Mucosa of gallbladder (tissue), 1 donor: ENCODE results near the gene SLC19A1. TPM values are rescaled to one million over a fixed set of nuclear protein-coding genes. Genes with fewer than 3 reads are reported as not detected.

Experiments used
- DNase-seq: peaks from one replicate; pipeline ENCODE4 v3.0.0-alpha.2; 2020; ENCODE audit warnings: low spot score
- total RNA-seq: library from RNA; stranded (reverse); gene quantifications from one replicate; pipeline ENCODE4 v1.2.1, GENCODE V29; 2021
- donor health status: DM: no; HTN: no; CAD: no.

The SLC19A1 gene
- total RNA-seq, 1 donor from 2014 or later, result 7.0 TPM

DNA sequence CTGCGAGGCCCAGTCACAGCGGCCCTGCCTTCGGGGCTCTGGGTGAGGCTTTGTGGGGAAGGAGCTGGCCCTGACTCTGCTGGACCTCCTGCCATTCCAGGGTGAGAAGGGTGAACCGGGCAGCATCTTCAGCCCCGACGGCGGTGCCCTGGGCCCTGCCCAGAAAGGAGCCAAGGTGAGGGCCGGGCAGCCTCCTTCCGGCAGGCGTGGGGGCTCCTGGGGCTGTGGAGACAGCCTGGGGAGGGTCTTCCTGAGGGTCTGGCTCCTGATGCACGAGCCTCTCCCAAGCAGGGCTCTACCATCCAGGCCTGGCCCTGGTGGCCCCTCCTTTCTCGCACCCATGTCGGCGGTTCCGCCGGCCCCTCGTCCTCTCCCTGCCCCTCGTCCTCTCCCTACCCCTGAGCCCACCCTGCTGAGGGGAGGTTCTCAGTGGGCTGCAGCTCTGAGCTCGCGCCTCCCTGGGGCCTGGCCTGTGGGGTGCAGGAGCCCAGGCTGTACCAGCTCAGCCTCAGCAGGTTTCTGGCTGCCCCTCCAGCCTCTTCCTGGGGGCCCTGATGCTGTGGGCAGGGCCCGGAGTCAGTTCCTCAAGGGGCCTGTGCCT lies 48.7 kb downstream of the SLC19A1 start:
- no peak for DNase-seq

DNA sequence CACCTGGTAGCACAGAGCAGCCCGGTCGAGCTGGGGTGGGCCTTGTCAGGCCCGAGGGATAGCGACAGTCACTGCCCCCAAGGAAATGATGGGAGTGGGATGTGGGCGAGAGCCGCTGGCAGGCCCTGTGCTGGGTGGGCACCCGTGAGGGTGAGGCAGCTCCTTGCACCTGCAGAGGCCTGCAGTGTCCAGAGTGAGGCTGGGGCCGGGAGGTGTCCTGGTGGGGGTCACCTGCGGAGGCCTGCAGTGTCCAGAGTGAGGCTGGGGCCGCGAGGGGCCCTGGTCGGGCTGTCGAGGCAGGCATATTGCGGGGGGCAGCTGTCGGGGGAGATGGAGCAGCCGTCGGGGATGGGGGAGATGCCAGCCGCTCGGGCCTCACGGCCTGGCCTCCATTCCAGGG lies 49.5 kb downstream of the SLC19A1 start:
- no peak for DNase-seq

DNA sequence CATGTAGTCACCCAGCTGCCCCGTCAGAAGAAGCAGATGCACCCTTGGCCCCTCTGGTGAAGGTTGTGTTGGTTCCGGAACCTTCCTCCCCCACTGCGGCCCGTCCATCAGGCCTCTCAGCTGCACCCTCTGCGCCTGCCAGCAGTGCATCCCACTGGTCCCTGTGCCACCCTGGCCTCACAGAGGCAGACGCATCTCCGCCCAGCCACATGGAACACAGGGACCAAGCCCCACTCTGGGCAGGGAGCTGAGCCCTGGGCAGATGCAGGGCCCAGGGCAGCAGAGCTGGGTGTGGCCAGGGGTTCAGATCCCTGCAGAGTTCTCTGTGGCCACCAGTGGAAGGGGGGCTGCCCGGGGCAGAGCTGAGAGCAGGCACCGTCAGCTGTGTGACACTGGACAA lies 50.6 kb downstream of the SLC19A1 start:
- DNase-seq, result no peak

DNA sequence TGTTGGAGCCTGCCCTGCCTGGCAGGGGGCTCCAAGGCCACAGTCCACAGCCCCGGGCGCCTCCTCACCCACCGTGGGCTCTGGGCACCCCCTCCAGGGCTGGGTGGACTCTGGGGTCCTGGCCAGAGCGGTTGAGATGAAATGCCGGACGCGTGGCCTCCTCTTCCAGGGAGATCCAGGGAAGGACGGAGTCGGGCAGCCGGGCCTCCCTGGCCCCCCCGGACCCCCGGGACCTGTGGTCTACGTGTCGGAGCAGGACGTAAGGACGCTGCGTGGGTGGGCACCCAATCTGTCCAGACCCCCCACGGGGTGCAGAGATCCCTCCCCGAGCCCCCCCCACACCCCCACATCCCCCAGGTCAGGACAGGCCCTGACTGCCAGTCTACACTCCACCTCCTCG lies 51.2 kb downstream of the SLC19A1 start:
- no peak for DNase-seq

DNA sequence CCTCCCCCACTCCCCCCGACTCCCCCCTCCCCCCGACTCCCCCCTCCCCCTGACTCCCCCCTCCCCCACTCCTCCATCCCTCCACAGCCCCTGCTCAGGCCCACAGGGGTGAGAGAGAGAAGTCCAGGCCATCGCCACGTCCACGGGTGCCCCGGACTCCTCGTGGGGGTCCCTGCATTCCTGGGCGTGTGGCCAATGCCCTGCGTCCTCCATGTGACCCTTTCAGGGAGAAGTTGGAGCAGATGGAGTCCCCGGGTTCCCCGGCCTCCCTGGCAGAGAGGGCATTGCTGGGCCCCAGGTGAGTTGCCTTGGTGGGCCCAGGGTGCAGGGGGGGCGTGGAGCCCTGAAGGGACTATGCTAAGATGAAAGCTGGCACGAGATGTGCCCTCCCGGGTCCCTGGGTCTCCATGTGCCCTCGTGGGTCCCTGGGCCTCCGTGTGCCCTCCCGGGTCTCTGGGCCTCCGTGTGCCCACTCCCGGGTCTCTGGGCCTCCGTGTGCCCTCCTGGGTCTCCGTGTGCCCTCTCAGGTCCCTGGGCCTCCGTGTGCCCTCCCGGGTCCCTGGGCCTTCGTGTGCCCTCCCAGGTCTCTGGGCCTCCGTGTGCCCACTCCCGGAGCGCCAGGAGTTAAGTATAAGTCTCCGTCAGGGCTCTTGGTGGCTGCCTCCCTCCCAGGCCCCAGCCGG lies 52.0 kb downstream of the SLC19A1 start:
- no peak for DNase-seq

DNA sequence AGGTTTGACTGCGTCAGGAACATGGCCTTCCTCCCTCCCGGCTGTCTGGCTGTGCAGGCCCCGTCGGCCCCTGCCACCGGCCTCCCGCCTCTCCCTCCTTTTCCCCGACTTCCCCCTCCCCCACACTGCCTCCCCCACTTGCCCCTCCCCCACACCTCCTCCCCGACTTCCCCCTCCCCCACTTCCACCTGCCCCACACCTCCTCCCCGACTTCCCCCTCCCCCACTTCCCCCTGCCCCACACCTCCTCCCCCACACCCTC lies 52.6 kb downstream of the SLC19A1 start:
- DNase-seq, result no peak

DNA sequence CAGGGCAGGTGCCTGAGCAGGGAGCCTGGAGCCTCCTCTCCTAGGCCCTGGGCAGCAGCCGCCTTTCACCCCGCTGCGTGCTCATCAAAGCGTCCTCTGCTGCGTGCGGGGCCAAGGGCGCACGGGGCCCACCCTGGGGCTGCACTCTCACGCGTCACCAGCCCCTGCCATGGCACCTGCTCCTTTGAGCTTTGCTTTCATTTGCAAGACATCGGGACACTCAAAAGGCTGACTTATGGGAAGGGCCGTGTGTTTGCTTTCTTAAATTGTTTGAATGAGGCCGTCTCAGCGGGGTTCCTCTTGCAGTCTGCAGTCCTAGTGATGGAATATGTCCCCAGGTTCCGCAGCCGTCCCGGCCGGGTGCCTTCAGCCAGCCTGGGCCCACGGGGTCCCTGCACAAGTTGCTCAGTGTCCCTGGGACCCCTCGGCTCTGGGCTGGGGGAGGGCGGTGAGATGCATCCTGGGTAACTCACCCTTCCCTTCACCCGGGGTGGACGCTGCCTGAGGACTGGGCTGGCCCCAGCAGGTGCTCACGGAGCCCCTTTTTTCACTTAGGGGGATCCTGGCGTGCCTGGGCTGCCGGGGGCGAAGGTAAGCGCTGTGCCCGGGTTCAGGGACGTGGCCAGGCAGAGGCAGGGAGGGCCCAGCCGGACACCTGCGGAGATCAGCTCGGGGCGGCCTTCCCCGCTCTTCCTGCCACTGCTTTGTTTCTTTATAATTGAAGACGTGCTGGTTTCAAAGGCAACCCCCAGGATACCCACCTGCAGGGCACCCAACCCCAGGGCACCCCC lies 53.1 kb downstream of the SLC19A1 start:
- no peak for DNase-seq

DNA sequence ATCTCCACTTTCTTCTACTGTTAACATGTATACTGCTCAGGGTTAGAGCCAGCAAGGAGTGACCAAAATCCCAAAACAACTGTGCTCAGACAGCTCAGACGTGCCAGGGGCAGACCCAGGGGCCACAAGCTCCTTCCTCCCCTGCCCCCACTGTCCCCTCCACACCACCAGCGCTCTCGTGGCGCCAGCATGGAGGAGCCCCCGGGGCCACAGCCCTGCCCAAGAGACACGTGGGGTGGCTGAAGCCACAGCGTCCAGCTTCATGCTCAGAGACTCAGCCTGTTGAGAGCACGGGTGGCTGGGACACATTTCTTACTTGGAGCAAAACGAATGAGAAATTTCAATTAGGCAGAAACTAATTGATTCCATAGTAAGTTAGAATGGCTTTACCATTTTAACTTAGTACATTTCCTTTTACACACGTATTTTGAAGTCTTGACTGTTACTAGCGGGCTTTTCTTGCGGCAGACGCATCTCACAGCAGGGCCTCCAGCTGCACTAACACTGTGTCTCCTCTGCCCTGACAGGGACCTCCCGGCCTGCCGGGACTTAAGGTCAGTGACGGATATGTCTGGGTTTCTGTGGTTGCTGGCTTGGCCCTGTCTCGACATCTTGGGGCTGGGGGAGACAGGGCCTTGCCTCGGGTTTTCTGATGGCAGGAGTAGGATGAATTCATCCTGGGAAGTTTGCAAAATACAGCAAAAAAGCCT lies 54.2 kb downstream of the SLC19A1 start:
- DNase-seq, result no peak

DNA sequence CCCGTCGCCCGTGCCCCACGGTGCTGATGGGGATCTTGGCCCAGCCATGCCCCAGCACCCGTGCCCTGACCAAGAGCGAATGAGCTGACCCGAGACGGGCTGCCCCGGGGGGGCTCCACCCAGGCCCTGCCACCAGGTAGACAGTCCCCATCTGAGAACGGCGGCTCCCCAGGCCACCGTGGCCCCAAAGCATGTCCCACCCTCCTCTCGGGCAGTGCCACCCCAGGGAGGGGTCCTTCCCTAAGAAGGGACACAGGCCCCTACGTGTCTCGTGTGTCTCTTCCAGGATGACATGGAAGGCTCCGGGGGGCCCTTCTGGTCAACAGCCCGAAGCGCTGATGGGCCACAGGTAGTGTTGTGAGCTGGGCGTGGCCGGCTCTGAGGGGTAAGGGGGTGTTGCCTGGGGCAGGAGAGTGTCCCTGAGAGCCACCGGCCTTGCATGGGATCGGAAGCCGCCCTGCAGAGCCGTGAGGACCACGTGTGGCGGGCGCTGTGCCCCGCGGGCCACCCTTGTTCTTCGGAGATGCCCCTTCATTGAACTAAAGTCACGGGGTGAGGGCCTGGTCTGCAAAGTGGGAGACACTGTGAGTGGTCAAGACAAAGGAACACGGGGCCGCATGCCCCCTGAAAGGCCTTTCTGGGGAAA lies 55.0 kb downstream of the SLC19A1 start:
- DNase-seq, result no peak

DNA sequence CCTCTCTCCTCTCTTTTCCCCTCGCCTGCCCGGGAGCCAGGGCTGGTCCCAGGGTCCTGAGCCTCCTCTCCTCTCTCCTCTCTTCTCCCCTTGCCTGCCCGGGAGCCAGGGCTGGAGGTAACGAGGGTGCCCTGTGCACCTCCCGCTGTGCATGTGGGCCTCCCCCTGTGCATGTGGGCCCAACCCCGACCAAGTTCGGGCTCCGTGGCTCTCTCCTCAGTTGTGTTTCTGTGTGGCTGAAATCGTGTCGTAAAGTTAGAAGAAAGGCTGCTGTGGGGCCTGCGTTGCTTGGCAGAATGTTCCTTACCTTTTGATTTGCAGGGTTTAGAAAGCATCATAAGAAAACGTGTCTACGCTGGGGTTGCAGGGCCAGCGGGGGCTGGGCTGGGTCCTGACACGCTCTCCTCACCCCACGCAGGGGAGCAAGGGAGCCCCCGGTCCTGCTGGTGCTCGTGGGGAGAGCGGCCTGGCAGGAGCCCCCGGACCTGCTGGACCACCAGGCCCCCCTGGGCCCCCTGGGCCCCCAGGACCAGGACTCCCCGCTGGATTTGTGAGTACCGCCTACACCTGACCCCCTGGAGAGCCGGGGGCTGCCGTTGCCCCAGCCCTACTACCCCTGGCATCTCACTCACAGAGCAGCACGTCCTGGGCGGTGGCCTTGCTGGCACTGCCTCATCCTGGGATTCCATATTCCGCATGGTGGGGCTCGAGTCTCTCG lies 55.6 kb downstream of the SLC19A1 start:
- DNase-seq, result no peak

DNA sequence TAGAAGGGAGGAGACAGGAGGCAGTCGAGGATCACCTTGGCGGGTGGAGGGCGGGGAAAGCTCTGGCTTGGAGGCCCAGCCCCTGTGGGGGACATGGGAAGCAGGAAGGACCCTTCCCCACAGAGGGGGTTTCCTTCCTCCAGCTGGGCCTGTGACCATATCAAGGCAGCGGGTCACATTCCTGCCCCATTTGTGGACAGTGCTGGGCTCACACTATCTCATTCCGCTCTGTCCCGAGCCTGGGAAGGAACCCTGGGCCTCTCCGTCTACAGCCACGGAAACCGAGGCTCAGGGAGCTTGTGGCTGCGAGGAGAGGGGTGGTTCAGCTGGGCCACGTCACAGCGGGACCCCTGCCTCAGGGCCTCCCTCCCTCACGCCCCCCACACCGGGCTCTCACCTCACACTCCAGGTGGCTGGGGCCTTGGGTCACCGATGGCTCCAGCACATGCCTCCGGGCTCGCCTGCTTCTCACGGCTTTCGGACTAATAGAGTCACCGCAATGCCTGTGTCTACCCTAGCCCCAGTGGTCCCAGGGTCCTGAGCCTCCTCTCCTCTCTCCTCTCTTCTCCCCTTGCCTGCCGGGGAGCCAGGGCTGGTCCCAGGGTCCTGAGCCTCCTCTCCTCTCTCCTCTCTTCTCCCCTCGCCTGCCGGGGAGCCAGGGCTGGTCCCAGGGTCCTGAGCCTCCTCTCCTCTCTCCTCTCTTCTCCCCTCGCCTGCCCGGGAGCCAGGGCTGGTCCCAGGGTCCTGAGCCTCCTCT lies 56.4 kb downstream of the SLC19A1 start:
- no peak for DNase-seq

DNA sequence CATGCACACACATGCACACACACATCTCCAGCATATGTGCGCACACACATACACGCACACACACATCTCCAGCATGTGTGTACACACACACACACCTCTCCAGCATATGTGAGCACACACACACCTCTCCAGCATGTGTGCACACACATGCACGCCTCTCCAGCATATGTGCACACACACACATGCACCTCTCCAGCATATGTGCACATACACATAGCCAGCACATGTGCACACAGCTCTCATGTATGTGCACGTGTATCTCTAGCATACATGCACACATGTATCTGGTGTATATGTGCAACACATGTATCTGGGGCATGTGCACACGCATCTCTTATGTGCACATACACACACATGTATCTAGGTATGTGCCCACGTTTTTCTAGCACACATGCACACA lies 57.9 kb downstream of the SLC19A1 start:
- DNase-seq, result no peak

DNA sequence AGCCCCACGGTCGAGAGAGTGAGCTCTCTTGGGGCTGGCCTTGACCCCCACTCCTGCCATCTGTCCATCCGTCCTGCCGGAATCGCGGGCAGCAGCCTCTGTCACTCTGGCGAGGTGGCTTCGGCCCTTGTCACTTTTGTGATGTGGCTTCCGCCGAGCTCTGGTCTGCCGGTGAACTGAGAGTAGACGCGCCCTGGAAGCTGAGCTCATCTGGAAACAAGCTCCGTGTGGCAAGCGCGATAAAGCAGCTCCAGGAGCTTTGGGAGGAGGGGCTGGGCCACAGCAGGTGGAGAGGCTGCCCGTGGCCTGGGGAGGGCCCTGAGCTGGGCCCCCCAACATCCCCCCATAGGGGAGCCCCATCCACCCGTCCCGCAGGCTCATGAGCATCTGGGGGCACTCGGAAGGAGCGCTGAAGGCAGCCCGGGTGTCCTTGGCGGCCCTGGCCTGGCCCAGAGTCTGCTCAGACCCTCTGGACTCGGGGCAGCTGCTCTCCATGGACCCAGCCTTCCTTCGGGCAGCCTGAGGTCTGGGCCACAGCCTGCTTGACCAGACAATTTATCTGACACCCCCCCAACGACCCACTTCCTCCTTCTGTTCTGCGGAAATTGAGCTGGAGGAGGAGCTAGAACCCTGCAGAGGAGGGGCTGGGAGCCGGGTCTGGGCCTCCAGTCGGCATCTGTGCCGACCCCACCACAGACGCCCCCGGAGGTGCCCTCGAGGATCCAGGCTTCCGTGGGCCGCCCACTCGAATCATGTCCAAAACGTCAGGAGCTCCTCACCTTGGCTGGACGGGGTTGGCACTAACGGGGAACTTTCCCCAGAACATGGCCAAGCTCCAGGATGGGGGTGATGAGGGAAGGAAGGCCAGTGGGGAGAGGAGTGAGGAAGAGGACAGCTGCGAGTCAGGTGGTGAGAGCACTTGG lies 59.1 kb downstream of the SLC19A1 start:
- peak; percentile 33 for DNase-seq

DNA sequence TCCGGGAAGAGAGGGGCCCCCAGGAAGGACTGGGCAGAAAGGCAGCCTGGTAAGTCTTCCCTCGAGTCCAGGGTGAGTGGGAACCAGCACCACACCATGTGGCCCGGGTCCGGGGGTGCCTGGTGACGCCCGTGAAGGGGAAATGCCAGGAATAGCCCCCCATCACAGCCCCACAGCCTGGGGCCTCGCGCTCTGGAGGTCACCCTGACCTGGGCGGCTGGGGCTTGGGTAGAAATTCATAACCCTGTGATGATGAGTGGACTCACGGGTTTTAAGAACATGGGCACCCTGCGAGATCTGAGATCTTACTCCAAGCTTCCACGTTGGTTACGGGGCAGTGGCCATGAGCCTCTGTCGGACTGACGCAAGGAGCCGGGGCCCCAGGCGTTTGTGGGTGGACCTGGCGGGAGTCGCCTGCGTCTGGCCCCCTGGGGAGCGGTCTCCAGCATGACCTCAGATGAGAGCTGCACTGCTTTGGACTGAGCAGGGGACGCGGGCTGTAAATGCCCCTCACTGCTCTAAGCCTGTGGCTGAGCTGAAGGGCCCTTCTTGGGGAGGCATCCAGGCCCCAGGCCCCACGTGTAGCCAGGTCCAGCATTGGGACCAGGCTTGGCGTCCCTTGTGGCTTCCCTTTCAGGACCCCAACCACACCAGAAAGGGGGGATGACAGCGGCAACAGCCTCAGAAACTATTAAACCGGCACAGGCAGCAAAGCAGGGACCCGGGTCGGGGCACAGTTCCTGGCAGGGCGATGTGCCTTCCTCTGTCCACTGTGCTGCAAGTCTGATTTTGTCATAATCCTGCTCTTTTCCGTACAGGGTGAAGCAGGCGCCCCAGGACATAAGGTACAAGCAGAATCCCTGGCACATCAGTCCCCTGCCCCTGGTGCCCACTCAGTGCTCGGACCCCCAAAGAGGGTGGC lies 60.0 kb downstream of the SLC19A1 start:
- DNase-seq, result no peak

DNA sequence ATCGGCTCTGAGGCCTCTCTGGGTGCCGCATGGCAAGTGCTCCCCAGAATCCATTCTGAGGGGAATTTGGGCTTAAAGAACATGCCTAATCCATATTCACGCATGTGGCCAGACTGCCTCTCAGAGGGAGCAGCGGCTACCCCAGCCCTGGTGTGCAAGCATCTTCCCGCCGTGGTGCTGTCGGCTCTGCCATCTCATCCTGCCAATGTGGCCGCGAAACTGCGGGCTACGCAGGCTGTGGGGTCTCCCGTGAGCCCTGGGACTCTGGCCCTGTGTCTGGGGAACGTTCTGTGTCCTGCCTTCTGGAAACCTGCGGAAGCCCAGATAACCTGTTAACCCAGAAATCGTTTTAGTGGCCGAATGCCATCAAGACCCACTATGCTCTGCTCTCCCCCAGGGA lies 60.7 kb downstream of the SLC19A1 start:
- no peak for DNase-seq

DNA sequence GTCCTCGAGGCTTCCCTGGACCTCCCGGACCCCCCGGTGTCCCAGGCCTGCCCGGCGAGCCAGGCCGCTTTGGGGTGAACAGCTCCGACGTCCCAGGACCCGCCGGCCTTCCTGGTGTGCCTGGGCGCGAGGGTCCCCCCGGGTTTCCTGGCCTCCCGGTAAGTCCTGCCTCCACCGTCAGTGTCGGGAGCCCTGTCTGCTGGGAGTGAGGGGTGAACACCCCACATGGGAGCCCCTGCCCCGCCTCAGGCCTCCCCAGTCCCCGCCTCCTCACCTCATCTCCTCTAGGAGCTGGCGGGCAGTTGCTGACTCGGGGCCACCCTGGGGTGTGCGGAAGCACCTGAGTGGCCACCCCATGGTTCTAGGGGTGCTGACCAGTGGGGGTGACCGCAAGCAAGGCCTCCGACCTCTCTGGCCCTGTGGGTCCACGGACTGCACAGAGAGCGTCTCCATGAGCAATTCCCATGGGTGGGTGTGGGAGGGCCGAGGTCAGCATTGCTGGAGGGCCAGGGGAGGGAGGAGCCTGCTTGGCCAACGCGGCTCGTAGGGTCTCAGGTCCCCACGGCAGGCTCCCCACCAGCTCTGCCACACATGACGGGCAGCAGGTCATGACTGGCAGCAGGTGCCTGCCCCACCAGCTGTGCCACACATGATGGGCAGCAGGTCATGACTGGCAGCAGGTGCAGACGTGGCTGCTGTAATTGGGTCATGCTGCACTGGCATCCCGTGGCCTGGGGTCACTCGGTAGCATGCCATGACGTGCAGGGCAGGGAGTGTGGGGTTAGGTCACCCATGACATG lies 61.3 kb downstream of the SLC19A1 start:
- DNase-seq, result no peak
